NCI-H2196 (cell line): Measurements from ENCODE around the gene CYP3A7.
"Not testable (repeated sequence)": the region's sequence is repeated elsewhere in the genome, so short reads cannot be mapped to it uniquely, and the experiment has no call there.

Experiments used
- DNase-seq: peaks from one replicate; lab custom pipeline; 2025; ENCODE audit not compliant: unreplicated experiment; lab: John Stamatoyannopoulos, UW

The CYP3A7 gene

GRCh38 chr7:99709838-99710578, 25.0 kb downstream of the CYP3A7 start:
- no peak for DNase-seq

- DNase-seq: no peak
These were observed 25.7 kb downstream of the CYP3A7 start for GRCh38 chr7:99709260-99709659.

DNA sequence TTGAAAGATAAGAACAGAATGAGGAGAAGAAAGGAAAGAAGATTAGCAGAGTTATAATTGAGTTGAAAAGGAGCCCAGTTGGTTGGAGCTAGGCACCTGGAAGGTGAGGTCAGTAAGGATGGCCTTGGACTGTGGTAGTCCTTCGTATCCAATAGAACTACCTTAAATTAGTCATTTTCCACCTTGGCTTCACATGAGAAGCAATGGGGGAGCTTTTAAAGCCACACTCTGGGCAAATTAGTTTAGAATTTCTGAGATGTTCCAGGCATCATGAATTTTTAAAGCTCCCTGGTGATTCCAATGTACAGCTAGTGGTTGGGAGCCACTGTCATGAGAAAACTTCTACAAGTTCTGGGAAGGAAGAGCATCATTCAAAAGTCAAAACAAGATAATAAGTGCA, 27.9 kb downstream of the CYP3A7 start:
- no peak for DNase-seq

GRCh38 chr7:99699946-99700345, 35.0 kb downstream of the CYP3A7 start:
- no peak for DNase-seq

DNA sequence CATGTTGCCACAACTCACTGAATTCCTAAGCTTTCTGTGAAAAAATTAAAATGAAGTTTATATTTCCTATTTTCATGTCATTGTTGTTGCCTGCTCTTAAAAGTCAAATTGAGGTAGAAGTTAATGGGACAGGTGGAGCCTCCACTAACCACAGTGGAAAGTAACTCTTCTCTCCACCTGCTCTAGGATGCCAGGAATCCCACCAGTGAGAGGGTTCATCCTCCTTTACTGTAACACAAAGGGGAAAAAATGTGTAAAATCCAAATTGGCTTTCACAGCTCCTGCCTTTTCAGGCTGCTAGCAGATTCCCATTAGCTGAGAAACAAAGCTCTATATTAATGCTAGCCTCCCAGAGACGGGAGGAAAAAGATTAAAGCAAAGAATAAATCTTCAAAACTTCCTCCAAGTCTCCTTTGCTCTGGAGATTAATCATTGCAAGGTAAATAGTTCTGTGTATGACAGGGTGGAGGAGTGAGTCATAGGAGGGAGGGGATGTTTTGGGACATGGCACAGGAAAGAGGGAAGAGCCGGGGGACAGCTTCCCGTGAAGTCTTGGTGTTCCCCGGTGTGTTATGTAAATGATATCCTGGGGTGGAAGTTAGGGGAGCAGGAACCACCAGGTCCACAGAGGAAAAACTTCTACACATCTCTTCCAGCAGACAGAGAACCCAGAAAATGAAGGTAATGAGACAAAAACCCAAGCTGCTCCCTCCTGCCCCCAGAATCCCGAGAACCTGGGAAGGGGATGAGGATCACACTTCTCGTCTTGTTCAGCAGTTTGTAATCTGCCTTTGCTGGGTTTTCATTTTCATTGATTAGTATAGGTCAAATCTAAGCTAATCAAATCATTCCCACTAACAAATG, 35.9 kb downstream of the CYP3A7 start:
- not testable (repeated sequence) for DNase-seq

- no peak for DNase-seq
These were observed 40.1 kb downstream of the CYP3A7 start for GRCh38 chr7:99694912-99695304.

DNA sequence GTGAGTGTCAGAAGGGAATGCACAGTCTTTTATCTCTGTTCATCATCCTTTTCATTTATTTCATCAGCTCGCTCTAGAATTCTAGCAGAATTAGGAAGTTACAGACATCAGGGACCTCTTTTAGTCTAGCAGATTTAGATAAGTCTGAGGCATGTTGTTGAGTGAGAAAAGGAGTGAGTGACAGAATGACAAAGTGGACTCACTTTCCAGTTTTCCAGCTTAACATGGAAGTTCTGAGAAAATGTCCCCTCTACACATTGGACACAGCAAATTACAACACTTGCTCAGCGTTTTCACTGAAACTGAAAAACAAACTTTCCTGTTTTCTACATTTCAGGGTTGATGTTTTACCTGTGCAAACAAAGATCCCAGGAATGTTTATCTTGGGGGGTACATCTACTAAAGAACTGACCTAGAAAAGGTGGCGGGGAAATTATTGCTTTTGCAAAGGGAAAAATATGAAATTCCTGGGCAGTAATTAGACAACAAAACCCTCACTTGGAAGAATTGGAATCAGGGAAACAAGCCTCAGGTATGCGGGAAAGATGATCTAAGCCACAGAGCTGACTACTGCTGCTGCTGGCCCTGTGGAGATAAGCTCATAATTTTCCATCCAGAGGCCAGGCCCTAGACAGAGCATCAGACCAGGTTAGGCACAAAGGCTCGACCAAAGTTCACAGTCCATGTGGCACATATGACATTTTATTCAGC, 40.6 kb downstream of the CYP3A7 start:
- DNase-seq: no peak

DNA sequence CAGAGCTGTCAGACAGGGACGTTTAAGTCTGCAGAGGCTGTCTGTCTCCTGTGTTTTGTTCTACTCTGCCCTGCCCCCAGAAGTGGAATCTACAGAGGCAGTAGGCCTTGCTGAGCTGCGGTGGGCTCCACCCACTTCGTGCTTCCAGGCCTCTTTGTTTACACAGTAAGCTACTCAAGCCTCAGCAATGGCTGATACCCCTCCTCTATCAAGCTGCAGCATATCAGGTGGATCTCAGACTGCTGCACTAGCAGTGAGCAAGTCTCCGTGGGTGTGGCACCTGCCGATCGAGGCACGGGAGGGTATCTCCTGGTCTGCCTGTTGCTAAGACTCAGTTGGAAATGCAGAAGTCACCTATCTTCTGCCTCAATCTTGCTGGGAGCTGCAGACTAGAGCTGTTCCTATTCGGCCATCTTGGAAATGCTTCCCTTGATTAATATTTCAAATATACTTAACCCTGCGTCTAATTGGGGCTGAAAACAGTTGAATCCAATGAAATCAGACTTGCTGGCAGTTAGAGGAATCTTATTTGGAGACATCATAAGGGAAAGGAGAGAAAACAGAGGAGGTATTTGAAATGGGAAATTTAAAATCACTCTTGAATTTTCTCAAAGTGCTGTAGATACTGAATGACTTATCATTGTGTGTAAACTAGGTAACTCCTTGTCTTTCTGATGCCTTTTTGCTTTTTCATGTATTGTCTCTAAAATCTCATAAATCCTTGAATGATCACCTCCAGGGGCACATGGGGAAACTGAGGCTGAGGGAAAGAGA, 41.4 kb downstream of the CYP3A7 start:
- DNase-seq: no peak

DNA sequence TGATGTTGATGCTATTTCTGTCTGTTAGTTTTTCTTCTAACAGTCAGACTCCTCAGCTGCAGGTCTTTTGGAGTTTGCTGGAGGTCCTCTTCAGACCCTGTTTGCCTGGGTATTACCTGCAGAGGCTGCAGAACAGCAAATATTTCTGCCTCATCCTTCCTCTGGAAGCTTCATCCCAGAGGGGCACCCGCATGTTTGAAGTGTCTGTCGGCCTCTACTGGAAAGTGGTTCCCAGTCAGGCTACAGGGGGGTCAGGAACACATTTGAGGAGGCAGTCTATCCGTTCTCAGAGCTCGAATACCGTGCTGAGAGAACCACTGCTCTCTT, 41.9 kb downstream of the CYP3A7 start:
- DNase-seq: no peak

DNA sequence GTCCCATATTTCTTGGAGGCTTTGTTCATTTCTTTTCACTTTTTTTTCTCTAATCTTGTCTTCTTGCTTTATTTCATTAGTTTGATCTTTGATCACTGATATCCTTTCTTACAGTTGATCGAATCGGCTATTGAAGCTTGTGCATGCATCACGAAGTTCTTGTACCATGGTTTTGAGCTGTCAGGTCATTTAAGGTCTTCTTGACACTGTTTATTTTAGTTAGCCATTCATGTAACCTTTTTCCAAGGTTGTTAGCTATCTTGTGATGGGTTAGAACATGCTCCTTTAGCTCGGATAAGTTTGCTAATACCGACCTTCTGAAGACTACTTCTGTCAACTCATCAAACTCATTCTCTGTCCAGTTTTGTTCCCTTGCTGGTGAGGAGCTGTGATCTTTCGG, 42.4 kb downstream of the CYP3A7 start:
- DNase-seq: not testable (repeated sequence)

DNA sequence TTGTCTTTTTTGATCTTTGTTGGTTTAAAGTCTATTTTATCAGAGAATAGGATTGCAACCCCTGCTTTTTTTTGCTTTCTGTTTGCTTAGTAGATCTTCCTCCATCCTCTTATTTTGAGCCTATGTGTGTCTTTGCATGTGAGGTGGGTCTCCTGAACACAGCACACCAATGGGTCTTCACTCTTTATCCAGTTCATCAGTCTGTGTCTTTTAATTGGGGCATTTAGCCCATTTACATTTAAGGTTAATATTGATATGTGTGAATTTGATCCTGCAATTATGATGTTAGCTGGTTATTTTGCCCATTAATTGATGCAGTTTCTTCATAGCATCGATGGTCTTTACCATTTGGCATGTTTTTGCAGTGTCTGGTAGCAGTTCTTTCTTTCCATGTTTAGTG, 43.3 kb downstream of the CYP3A7 start:
- DNase-seq: not testable (repeated sequence)

GRCh38 chr7:99690918-99691317, 44.1 kb downstream of the CYP3A7 start:
- not testable (repeated sequence) for DNase-seq

DNA sequence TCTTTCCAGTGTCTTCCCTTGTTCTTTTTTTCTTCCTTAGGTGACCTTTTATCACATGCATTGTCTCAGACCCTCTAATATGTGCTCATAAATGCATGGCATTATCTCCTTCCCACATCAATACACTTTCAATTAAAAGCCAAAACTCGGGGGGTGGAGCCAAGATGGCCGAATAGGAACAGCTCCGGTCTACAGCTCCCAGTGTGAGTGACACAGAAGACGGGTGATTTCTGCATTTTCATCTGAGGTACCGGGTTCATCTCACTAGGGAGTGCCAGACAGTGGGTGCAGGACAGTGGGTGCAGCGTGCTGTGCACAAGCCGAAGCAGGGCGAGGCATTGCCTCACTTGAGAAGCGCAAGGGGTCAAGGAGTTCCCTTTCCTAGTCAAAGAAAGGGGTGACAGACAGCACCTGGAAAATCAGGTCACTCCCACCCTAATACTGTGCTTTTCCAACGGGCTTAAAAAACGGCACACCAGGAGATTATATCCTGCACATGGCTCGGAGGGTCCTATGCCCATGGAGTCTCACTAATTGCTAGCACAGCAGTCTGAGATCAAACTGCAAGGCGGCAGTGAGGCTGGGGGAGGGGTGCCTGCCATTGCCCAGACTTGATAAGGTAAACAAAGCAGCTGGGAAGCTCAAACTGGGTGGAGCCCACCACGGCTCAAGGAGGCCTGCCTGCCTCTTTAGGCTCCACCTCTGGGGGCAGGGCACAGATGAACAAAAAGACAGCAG, 49.0 kb downstream of the CYP3A7 start:
- DNase-seq: not testable (repeated sequence)

DNA sequence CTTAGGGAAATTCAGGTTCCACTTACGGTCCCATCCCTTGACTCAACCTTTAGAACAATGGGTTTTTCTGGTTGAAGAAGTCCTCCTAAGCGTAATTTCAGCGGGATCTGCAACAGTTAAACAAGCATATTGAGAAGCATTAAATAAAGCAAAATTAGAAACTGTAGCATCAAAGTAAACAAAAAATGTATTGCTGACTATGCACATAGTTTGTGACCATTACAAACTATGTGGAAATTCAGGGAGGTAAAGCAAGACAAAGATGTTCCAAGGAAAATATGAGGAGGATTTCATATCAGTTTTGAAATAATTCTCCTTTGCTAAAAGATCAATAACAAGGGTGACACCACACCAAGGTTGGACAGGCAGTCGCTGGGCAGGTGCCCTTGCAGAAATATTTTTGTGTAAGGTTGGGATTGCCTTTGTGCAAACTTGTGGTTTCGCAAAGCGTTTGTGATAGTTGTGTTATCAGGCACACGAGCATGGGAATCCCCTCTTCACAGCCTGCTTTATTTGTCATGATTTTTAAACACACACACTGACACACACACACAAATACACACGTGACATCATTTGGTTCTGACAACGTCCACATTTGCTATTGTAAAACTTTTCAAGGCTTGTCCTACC, 49.8 kb downstream of the CYP3A7 start:
- DNase-seq: no peak

DNA sequence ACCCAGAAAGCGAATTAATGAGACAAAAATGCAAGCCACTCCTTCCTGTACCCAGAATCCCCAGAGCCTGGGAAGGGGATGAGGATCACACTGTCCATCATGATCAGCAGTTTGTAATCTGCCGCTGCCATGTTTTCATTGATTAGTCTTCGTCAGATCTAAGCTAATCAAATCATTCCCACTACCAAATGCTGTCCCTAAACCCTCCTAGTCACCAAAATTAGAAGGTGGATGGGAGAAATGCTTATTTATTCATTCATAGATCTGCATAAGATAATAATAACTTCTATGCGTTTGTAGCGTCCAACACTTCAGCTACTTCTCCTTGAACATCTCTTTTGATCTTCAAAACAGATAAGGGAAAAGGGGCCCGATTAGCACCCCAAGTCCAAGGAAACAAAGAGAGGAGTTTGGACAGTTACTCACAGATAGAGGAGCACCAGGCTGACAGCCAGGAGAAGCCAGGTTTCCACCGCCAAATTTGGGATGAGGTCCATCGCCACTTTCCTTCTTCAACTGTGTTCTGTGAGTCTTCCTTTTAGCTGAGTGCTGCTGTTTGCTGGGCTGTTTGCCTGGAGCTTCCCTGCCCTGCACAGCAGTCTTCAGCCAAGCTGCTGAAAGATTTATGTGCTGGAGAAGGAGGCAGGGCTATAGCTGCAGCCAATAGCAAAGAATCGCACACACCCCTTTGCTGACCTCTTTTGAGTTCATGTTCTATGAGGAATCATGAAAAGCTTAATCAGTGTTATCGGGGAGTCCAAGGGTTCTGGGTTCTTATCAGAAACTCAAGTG, 55.4 kb downstream of the CYP3A7 start, which contains the start of gene CYP3A5:
CYP3A5 (minus strand) TSS at position 597 of the 792 bp plus-strand sequence; CDS start at position 497, 100 bp downstream.
- DNase-seq: no peak

DNA sequence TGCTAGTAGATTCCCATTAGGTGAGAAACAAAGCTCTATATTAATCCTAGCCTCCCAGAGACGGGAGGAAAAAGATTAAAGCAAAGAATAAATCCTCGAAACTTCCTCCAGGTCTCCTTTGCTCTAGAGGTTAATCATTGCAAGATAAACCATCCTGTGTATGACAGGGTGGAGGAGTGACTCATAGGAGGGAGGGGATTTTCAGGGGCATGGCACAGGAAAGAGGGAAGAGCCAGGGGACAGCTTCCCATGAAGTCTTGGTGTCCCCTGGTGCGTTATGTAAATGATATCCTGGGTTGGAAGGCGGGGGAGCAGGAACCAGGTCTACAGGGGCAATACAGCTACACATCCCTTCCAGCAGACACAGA, 56.0 kb downstream of the CYP3A7 start:
- no peak for DNase-seq

DNA sequence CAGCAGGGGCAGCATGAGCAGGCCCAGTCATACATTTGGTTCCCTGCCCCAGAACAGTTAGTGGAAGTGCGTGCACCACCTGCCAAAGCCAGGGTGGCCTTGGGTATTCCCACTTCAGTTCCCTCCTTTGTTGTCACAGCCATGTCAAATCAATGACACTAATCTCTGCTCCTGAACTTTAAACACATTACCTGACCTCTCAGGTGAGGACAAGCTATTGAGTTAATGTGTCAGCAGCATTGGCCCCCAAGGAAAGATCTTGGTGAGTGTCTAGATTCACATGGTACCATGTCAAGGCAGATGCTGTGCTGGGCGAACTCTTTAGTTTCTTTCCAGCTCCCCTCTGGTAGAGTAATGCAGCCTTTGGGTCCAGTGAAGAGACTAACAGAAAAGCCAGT, 57.3 kb downstream of the CYP3A7 start:
- DNase-seq: no peak

- no peak for DNase-seq
These were observed 57.9 kb downstream of the CYP3A7 start for GRCh38 chr7:99677013-99677647.
